Hepatocyte (in vitro differentiated cells): ENCODE data around the gene HTRA2.

Source experiments
- CTCF ChIP-seq: fragments of 200-600 bp; sonication (generic); IDR thresholded peaks from 2 replicates; pipeline ENCODE4 v1.5.1; 2016; ENCODE audit warnings: antibody characterized with exemption, mild to moderate bottlenecking; ENCODE audit not compliant: poor library complexity
- EZH2 ChIP-seq: fragments of 200-600 bp; sonication (generic); IDR thresholded peaks from 2 replicates; pipeline ENCODE4 v1.6.1; 2016; ENCODE audit warnings: antibody characterized with exemption, mild to moderate bottlenecking, borderline replicate concordance
- EZH2phosphoT487 ChIP-seq: fragments of 200-600 bp; sonication (generic); IDR thresholded peaks from one replicate; pipeline ENCODE4 v1.6.1; 2018; ENCODE audit warnings: antibody characterized with exemption, mild to moderate bottlenecking, low read depth, moderate library complexity; ENCODE audit not compliant: unreplicated experiment, severe bottlenecking

- TF ChIP-seq CTCF = no peak
- no peak for TF ChIP-seq EZH2
- no peak for TF ChIP-seq EZH2phosphoT487
Observed at GRCh38 chr2:74505448-74506246, 24.1 kb upstream of the HTRA2 start.
